GM19240 (cell line): ENCODE results near the gene MRPS26.
"Not testable (repeated sequence)": the region's sequence is repeated elsewhere in the genome, so short reads cannot be mapped to it uniquely, and the experiment has no call there.

Source experiments
- DNase-seq: peaks from one replicate; pipeline ENCODE4 v3.0.0; 2011; ENCODE audit warnings: low spot score; ENCODE audit not compliant: insufficient read length

The MRPS26 gene

GRCh38 chr20:3072530-3073250 is 26.8 kb downstream of the MRPS26 start:
- DNase-seq, result no peak

GRCh38 chr20:3073251-3073643 is 27.4 kb downstream of the MRPS26 start:
- DNase-seq, result not testable (repeated sequence)

- no peak for DNase-seq
These were observed 29.0 kb downstream of the MRPS26 start for GRCh38 chr20:3074812-3075211.

GRCh38 chr20:3075315-3075714 is 29.5 kb downstream of the MRPS26 start:
- DNase-seq, result not testable (repeated sequence)

- no peak for DNase-seq
These were observed 31.8 kb downstream of the MRPS26 start for GRCh38 chr20:3077618-3078134.

GRCh38 chr20:3080939-3081388 is 35.1 kb downstream of the MRPS26 start:
- no peak for DNase-seq

- DNase-seq, result no peak
These were observed 35.8 kb downstream of the MRPS26 start for GRCh38 chr20:3081641-3082040.

- DNase-seq, result no peak
These were observed 36.6 kb downstream of the MRPS26 start for GRCh38 chr20:3082306-3082951.

GRCh38 chr20:3082955-3083952 is 37.4 kb downstream of the MRPS26 start:
- DNase-seq, result no peak

GRCh38 chr20:3084283-3084985 is 38.6 kb downstream of the MRPS26 start, which contains the start of gene AVP:
Gene AVP, minus strand, starts transcription at chr20:3084724. Its CDS starts 50 bp downstream, at chr20:3084674.
- no peak for DNase-seq

GRCh38 chr20:3084986-3085360 is 39.1 kb downstream of the MRPS26 start:
- no peak for DNase-seq

GRCh38 chr20:3085571-3086072 is 39.8 kb downstream of the MRPS26 start:
- no peak for DNase-seq

GRCh38 chr20:3088031-3088430 is 42.2 kb downstream of the MRPS26 start:
- DNase-seq, result no peak

GRCh38 chr20:3090565-3090964 is 44.7 kb downstream of the MRPS26 start:
- no peak for DNase-seq

GRCh38 chr20:3092611-3093379 is 46.9 kb downstream of the MRPS26 start:
- DNase-seq, result no peak

- DNase-seq, result no peak
These were observed 48.1 kb downstream of the MRPS26 start for GRCh38 chr20:3093861-3094361.

- no peak for DNase-seq
These were observed 49.2 kb downstream of the MRPS26 start for GRCh38 chr20:3094848-3095629.
